GM12878 (cell line): ENCODE data around the gene LSM11. TPM values are rescaled to one million over a fixed set of nuclear protein-coding genes. Genes with fewer than 3 reads are reported as not detected.

Experiments
- ATAC-seq: fragments of 200-7000 bp; cut with Tn5 transposase; 3 replicates; pipeline ENCODE4 v1.9.1; 2020; ENCODE audit warnings: mild to moderate bottlenecking, moderate library complexity
- BruUV-seq: library from RNA; stranded (reverse); fragments of 400-500 nt; replicated peaks from 2 replicates; lab custom pipeline; 2021; lab: Mats Ljungman, UMichigan
- CTCF ChIA-PET: fragments of 300-600 bp; sonication (Branson Sonifier 250); formaldehyde crosslinking; extraction: SDS; loops from one replicate; lab custom pipeline; 2021; ENCODE audit warnings: inconsistent platforms; lab: Yijun Ruan, JAX
- POLR2A ChIA-PET: fragments of 350-600 bp; formaldehyde crosslinking; extraction: SDS; loops from one replicate; lab custom pipeline; 2021; ENCODE audit warnings: inconsistent platforms; lab: Charles Lee
- RAD21 ChIA-PET: fragments of 300-600 bp; sonication (Branson Sonifier 250); formaldehyde crosslinking; loops from one replicate; lab custom pipeline; 2023; ENCODE audit warnings: antibody characterized with exemption; ENCODE audit not compliant: unreplicated experiment; lab: Charles Lee
- SMC1A ChIA-PET: fragments of 300-600 bp; sonication (Branson Sonifier 250); formaldehyde crosslinking; loops from one replicate; lab custom pipeline; 2023; ENCODE audit not compliant: unreplicated experiment, uncharacterized antibody; lab: Charles Lee
- DNase-seq: peaks from one replicate; pipeline ENCODE4 v3.0.0-alpha.2; 2011; ENCODE audit warnings: low read depth, low spot score
- FAIRE-seq: peaks from 3 replicates; lab custom pipeline; 2011; peaks lifted over from hg19 to GRCh38; lab: Jason Lieb, UNC
- H2AFZ ChIP-seq: 2 replicates; pipeline ENCODE4 v1.6.0; 2011; ENCODE audit warnings: low read depth, low read length, control low read depth; ENCODE audit not compliant: control insufficient read depth
- H3K27ac ChIP-seq: 2 replicates; pipeline ENCODE4 v1.5.1; 2011; ENCODE audit warnings: control low read depth; ENCODE audit not compliant: control insufficient read depth, insufficient read depth
- H3K27me3 ChIP-seq, 2 experiments: replicated peaks in 1 of 2; 2 replicates each; pipeline versions ENCODE4 v1.6.0 to v1.6.1; 2011; ENCODE audit warnings: low read length in 1 of 2; ENCODE audit not compliant: control insufficient read depth in 2 of 2, insufficient read depth in 2 of 2
- H3K36me3 ChIP-seq, 2 experiments: 2 replicates each; pipeline ENCODE4 v1.5.1; 2011; ENCODE audit warnings: low read length in 1 of 2; ENCODE audit not compliant: control insufficient read depth in 2 of 2, insufficient read depth in 2 of 2
- H3K4me1 ChIP-seq: 2 replicates; pipeline ENCODE4 v1.6.1; 2011; ENCODE audit warnings: mild to moderate bottlenecking, low read length, moderate library complexity, mixed read lengths; ENCODE audit not compliant: control insufficient read depth, insufficient read depth
- H3K4me2 ChIP-seq: 2 replicates; pipeline ENCODE4 v1.6.0; 2011; ENCODE audit warnings: control low read depth; ENCODE audit not compliant: control insufficient read depth, insufficient read depth
- H3K4me3 ChIP-seq: fragments of 200-600 bp; sonication (generic); 2 replicates; pipeline ENCODE4 v1.5.1; 2016
- H3K79me2 ChIP-seq: 2 replicates; pipeline ENCODE4 v1.6.0; 2011; ENCODE audit warnings: low read length; ENCODE audit not compliant: control insufficient read depth, insufficient read depth
- H3K9ac ChIP-seq: 2 replicates; pipeline ENCODE4 v1.8.0; 2011; ENCODE audit warnings: low read length, control low read depth, mixed read lengths; ENCODE audit not compliant: control insufficient read depth, insufficient read depth
- H3K9me3 ChIP-seq: replicated peaks from 3 replicates; pipeline ENCODE4 v1.5.1; 2011; ENCODE audit warnings: mild to moderate bottlenecking, low read length; ENCODE audit not compliant: control insufficient read depth, insufficient read depth
- H4K20me1 ChIP-seq: 2 replicates; pipeline ENCODE4 v1.6.0; 2011; ENCODE audit not compliant: control insufficient read depth, insufficient read depth
- ATF3 ChIP-seq: IDR thresholded peaks from 2 replicates; pipeline ENCODE4 v1.6.1; 2011; ENCODE audit warnings: low read depth, mild to moderate bottlenecking, low read length, moderate library complexity, borderline replicate concordance; ENCODE audit errors: extremely low read depth
- CEBPB ChIP-seq, 2 experiments: fragments of 150-350 bp in 1 of 2; IDR thresholded peaks; 2 replicates each; pipeline ENCODE4 v1.6.1; 2012 to 2014; ENCODE audit warnings: low read depth in 2 of 2, low read length in 2 of 2, borderline replicate concordance in 1 of 2, inconsistent platforms in 1 of 2
- GABPA ChIP-seq: IDR thresholded peaks from 2 replicates; pipeline ENCODE4 v1.6.1; 2014; ENCODE audit warnings: antibody characterized with exemption, low read depth, mild to moderate bottlenecking, inconsistent platforms
- HDGF ChIP-seq: fragments of 450-650 bp; IDR thresholded peaks from 2 replicates; pipeline ENCODE4 v1.6.1; 2016; ENCODE audit warnings: antibody characterized with exemption
- LARP7 ChIP-seq: fragments of 450-650 bp; IDR thresholded peaks from 2 replicates; pipeline ENCODE4 v1.6.1; 2017; ENCODE audit warnings: mild to moderate bottlenecking
- MYC ChIP-seq: IDR thresholded peaks from 2 replicates; pipeline ENCODE4 v1.6.1; 2011; ENCODE audit warnings: mild to moderate bottlenecking, low read length, moderate library complexity, inconsistent platforms; ENCODE audit not compliant: insufficient read depth, insufficient replicate concordance, insufficient read length, severe bottlenecking
- NFIC ChIP-seq: IDR thresholded peaks from 2 replicates; pipeline ENCODE4 v1.6.1; 2012; ENCODE audit warnings: low read depth, mild to moderate bottlenecking, inconsistent platforms, low read length, moderate library complexity
- NR2C1 ChIP-seq: fragments of 450-650 bp; IDR thresholded peaks from 2 replicates; pipeline ENCODE4 v1.6.1; 2017; ENCODE audit warnings: antibody characterized with exemption, mild to moderate bottlenecking, moderate library complexity
- RCOR1 ChIP-seq: conservative IDR thresholded peaks from 2 replicates; pipeline ENCODE4 v1.6.1; 2012; ENCODE audit warnings: low read depth, low read length, improper control_type of control experiment
- RELB ChIP-seq: fragments of 450-650 bp; IDR thresholded peaks from 2 replicates; pipeline ENCODE4 v1.6.1; 2017; ENCODE audit warnings: low read depth, mild to moderate bottlenecking, moderate library complexity
- TCF7 ChIP-seq: IDR thresholded peaks from 2 replicates; pipeline ENCODE4 v1.6.1; 2014; ENCODE audit warnings: antibody characterized with exemption, borderline replicate concordance
- WGBS: methylation state at CpG from one replicate; pipeline ENCODE4 v1.1.6; 2016; ENCODE audit warnings: low lambda C conversion rate; ENCODE audit not compliant: insufficient replicate concordance, insufficient coverage; ENCODE audit errors: missing lambda C conversion rate; 5-methylcytosine and 5-hydroxymethylcytosine counted together
- in situ Hi-C: fragments of 300-500 bp; cut with MboI; formaldehyde crosslinking; loops from 9 replicates; pipeline ENCODE4 v1.14.3; 2018; ENCODE audit warnings: mixed read lengths
- intact Hi-C: fragments of 100-400 bp; cut with micrococcal nuclease; formaldehyde crosslinking; loops from one replicate; pipeline ENCODE4 v1.14.2; 2022; ENCODE audit not compliant: unreplicated experiment
- polyA plus RNA-seq, 11 experiments: library from polyadenylated mRNA; depleted of rRNA in 4 of 11; unstranded in 6 of 11; stranded (reverse) in 5 of 11; fragments of >200 nt; fragmentation: Nextera tagmentation in 4 of 11; fragmentation: Illumina TruSeq in 1 of 11; extraction: Ambion mirVana in 4 of 11; extraction: Trizol in 1 of 11; gene quantifications; 1 replicate in 1 of 11; 2 replicates in 10 of 11; pipeline versions ENCODE4 v1.2.1 to v1.2.3, GENCODE V29; 2011 to 2016; ENCODE audit warnings: inconsistent platforms in 2 of 11, missing spikeins in 2 of 11, low read depth in 1 of 11
- total RNA-seq, 4 experiments: library from RNA; depleted of rRNA in 3 of 4; stranded (reverse); fragments of >200 nt in 3 of 4; fragmentation: Illumina TruSeq in 1 of 4; extraction: Trizol in 1 of 4; gene quantifications; 2 replicates each; pipeline versions ENCODE4 v1.2.1 to v1.2.3, GENCODE V29; 2013 to 2021

The LSM11 gene
- total and polyA plus RNA-seq, 10 of the 15 experiments (the other 5 are each of a cell fraction or from before 2014, with no cell fraction given), result 0.71 to 8.5 (median 4.2) TPM

GRCh38 chr5:157778121-157778805 is 34.8 kb downstream of the LSM11 start:
- FAIRE-seq (no peak), DNase-seq (no peak), ATAC-seq (no peak)
- ChIA-PET POLR2A (no interaction called here), CTCF (interaction anchor here (1.3 to 1.7 kb wide), 2 partner anchors 11 to 450 kb away, joined by 3 read pairs; no protein-coding TSS in a partner anchor), RAD21 (no interaction called here), SMC1A (no interaction called here)
- Histone ChIP-seq H3K79me2 (no peaks in the 10 kb centered on the region), H4K20me1 (no peaks in the 10 kb centered on the region), H3K4me3 (no peak overlapping the region), H3K27me3 (no peaks in the 10 kb centered on the region; a peak in 1 of 4 replicates), H3K36me3 (no peaks in the 10 kb centered on the region), H3K27ac (no peak overlapping the region), H3K4me1 (no peaks in the 10 kb centered on the region), H3K9me3 (no peaks in the 10 kb centered on the region), H2AFZ (no peak overlapping the region), H3K4me2 (no peak overlapping the region), H3K9ac (no peak overlapping the region)
- intact Hi-C loops, result no loop called here
- in situ Hi-C loops, result no loop called here
- TF ChIP-seq LARP7, result no peak
- TF ChIP-seq TCF7, result peak; percentile 48; the same call in 1 of the 2 replicates
- no TSS peak for BruUV-seq
- whole genome bisulfite sequencing, result 60% methylated on average over 8 of the region's 8 CpGs

- no peaks in the 10 kb centered on the region for H3K9me3 ChIP-seq
- H3K4me2 ChIP-seq, result no peak overlapping the region
- no peaks in the 10 kb centered on the region for H3K27me3 ChIP-seq
- ChIA-PET POLR2A (no interaction called here), CTCF (no interaction called here), RAD21 (no interaction called here), SMC1A (no interaction called here)
- H3K27ac ChIP-seq, result no peak overlapping the region
- H3K4me1 ChIP-seq, result no peaks in the 10 kb centered on the region
- intact Hi-C loops, result no loop called here
- in situ Hi-C loops, result no loop called here
- ATAC-seq (no peak), DNase-seq (no peak), FAIRE-seq (no peak)
- H4K20me1 ChIP-seq, result no peaks in the 10 kb centered on the region
- WGBS, result 52% methylated on average over 6 of the region's 6 CpGs
- H3K36me3 ChIP-seq, result no peaks in the 10 kb centered on the region
- no peak overlapping the region for H3K9ac ChIP-seq
- TF ChIP-seq HDGF (no peak), ATF3 (no peak), GABPA (no peak), NR2C1 (no peak), MYC (no peak), NFIC (no peak), RELB (no peak), RCOR1 (no peak), CEBPB (IDR thresholded peaks at IDR 0.05; ENCODE audit: borderline replicate concordance in 1 of 2, low read depth in 2 of 2, low read length in 2 of 2) (no peak)
- no peak overlapping the region for H3K4me3 ChIP-seq
- no TSS peak for BruUV-seq
- H3K79me2 ChIP-seq, result no peaks in the 10 kb centered on the region
- H2AFZ ChIP-seq, result no peak overlapping the region
Observed at GRCh38 chr5:157779221-157779620, 35.7 kb downstream of the LSM11 start.
